Measurements from ENCODE around the gene CLSTN1.
A peak's percentile ranks its signal among the peaks of the same experiment; 100 is the strongest.
"Not testable (repeated sequence)": the region's sequence is repeated elsewhere in the genome, so short reads cannot be mapped to it uniquely, and the experiment has no call there.

CLSTN1 gene

GRCh38 chr1:9782116-9782751, 41.5 kb downstream of the CLSTN1 start:
- no peak for DNase-seq
- in situ Hi-C loops (cut with HindIII; ENCODE audit: low pct_ligation_motif_present, low pct_unique_long_range_greater_than_20kb, low sequenced_read_pairs) = no loop called here

GRCh38 chr1:9780554-9781110, 43.1 kb downstream of the CLSTN1 start:
- in situ Hi-C loops (cut with HindIII; ENCODE audit: low pct_ligation_motif_present, low pct_unique_long_range_greater_than_20kb, low sequenced_read_pairs) = no loop called here

GRCh38 chr1:9778905-9779304, 44.9 kb downstream of the CLSTN1 start:
- no peak for DNase-seq
- in situ Hi-C loops (cut with HindIII; ENCODE audit: low pct_ligation_motif_present, low pct_unique_long_range_greater_than_20kb, low sequenced_read_pairs) = no loop called here

More at GRCh38 chr1:9780554-9781110, 43.1 kb downstream of the CLSTN1 start:
- no peak for DNase-seq

GRCh38 chr1:9776685-9777084, 47.1 kb downstream of the CLSTN1 start:
- no peak for DNase-seq
- in situ Hi-C loops (cut with HindIII; ENCODE audit: low pct_ligation_motif_present, low pct_unique_long_range_greater_than_20kb, low sequenced_read_pairs) = no loop called here

- in situ Hi-C loops (cut with HindIII; ENCODE audit: low pct_ligation_motif_present, low pct_unique_long_range_greater_than_20kb, low sequenced_read_pairs) = no loop called here
- DNase-seq = no peak
Measured at GRCh38 chr1:9774712-9775679, 48.8 kb downstream of the CLSTN1 start.

GRCh38 chr1:9770298-9770697, 53.5 kb downstream of the CLSTN1 start:
- in situ Hi-C loops (cut with HindIII; ENCODE audit: low pct_ligation_motif_present, low pct_unique_long_range_greater_than_20kb, low sequenced_read_pairs) = no loop called here
- DNase-seq = no peak

GRCh38 chr1:9768983-9769382, 54.8 kb downstream of the CLSTN1 start:
- in situ Hi-C loops (cut with HindIII; ENCODE audit: low pct_ligation_motif_present, low pct_unique_long_range_greater_than_20kb, low sequenced_read_pairs) = no loop called here
- DNase-seq = no peak

GRCh38 chr1:9767964-9768668, 55.6 kb downstream of the CLSTN1 start:
- peak; percentile 20 for DNase-seq
- in situ Hi-C loops (cut with HindIII; ENCODE audit: low pct_ligation_motif_present, low pct_unique_long_range_greater_than_20kb, low sequenced_read_pairs) = no loop called here

- DNase-seq = peak; percentile 86
Measured at GRCh38 chr1:9766759-9767442, 56.9 kb downstream of the CLSTN1 start.

GRCh38 chr1:9764550-9764949, 59.2 kb downstream of the CLSTN1 start:
- no peak for DNase-seq
- in situ Hi-C loops (cut with HindIII; ENCODE audit: low pct_ligation_motif_present, low pct_unique_long_range_greater_than_20kb, low sequenced_read_pairs) = no loop called here

More at GRCh38 chr1:9766759-9767442, 56.9 kb downstream of the CLSTN1 start:
- in situ Hi-C loops (cut with HindIII; ENCODE audit: low pct_ligation_motif_present, low pct_unique_long_range_greater_than_20kb, low sequenced_read_pairs) = no loop called here

- in situ Hi-C loops (cut with HindIII; ENCODE audit: low pct_ligation_motif_present, low pct_unique_long_range_greater_than_20kb, low sequenced_read_pairs) = no loop called here
- DNase-seq = no peak
Measured at GRCh38 chr1:9763914-9764313, 59.9 kb downstream of the CLSTN1 start.

GRCh38 chr1:9762446-9762845, 61.3 kb downstream of the CLSTN1 start:
- DNase-seq; in situ Hi-C loops (cut with HindIII; ENCODE audit: low pct_ligation_motif_present, low pct_unique_long_range_greater_than_20kb, low sequenced_read_pairs): not testable (repeated sequence)

- DNase-seq = no peak
- in situ Hi-C loops (cut with HindIII; ENCODE audit: low pct_ligation_motif_present, low pct_unique_long_range_greater_than_20kb, low sequenced_read_pairs) = no loop called here
Measured at GRCh38 chr1:9761855-9762254, 61.9 kb downstream of the CLSTN1 start.

- in situ Hi-C loops (cut with HindIII; ENCODE audit: low pct_ligation_motif_present, low pct_unique_long_range_greater_than_20kb, low sequenced_read_pairs) = no loop called here
- DNase-seq = no peak
Measured at GRCh38 chr1:9760824-9761223, 62.9 kb downstream of the CLSTN1 start.

- DNase-seq = no peak
- in situ Hi-C loops (cut with HindIII; ENCODE audit: low pct_ligation_motif_present, low pct_unique_long_range_greater_than_20kb, low sequenced_read_pairs) = no loop called here
Measured at GRCh38 chr1:9759939-9760338, 63.8 kb downstream of the CLSTN1 start.

- in situ Hi-C loops (cut with HindIII; ENCODE audit: low pct_ligation_motif_present, low pct_unique_long_range_greater_than_20kb, low sequenced_read_pairs) = no loop called here
- DNase-seq = no peak
Measured at GRCh38 chr1:9758559-9759121, 65.1 kb downstream of the CLSTN1 start.

GRCh38 chr1:9755441-9755995, 68.2 kb downstream of the CLSTN1 start:
- no peak for DNase-seq
- in situ Hi-C loops (cut with HindIII; ENCODE audit: low pct_ligation_motif_present, low pct_unique_long_range_greater_than_20kb, low sequenced_read_pairs) = no loop called here

- peak; percentile 62 for DNase-seq
Measured at GRCh38 chr1:9753121-9753531, 70.6 kb downstream of the CLSTN1 start.

More at GRCh38 chr1:9753121-9753531, 70.6 kb downstream of the CLSTN1 start:
- in situ Hi-C loops (cut with HindIII; ENCODE audit: low pct_ligation_motif_present, low pct_unique_long_range_greater_than_20kb, low sequenced_read_pairs) = no loop called here
